Fibroblast of villous mesenchyme (primary cell): ENCODE data around the gene BEGAIN. TPM values are rescaled to one million over a fixed set of nuclear protein-coding genes. Genes with fewer than 3 reads are reported as not detected.

ENCODE experiments used
- DNase-seq: peaks from one replicate; pipeline ENCODE4 v3.0.0-alpha.2; 2010; ENCODE audit warnings: low read depth
- H3K4me3 ChIP-seq: 2 replicates; pipeline ENCODE4 v1.5.1; 2011; ENCODE audit warnings: low read depth, mild to moderate bottlenecking, low read length
- total RNA-seq: library from RNA; depleted of rRNA; stranded (reverse); fragments of >200 nt; gene quantifications from 2 replicates; pipeline ENCODE4 v1.2.3, GENCODE V29; 2012
- TF ChIP-seq, protein P1 (sequence below): IDR thresholded peaks from 2 replicates; pipeline ENCODE4 v1.5.1; 2012; ENCODE audit warnings: low read depth, mild to moderate bottlenecking, low read length; ENCODE audit not compliant: insufficient read depth

BEGAIN gene
- total RNA-seq, 1 donor = not detected

- no peak overlapping the region for H3K4me3 ChIP-seq
- no peak for DNase-seq
- TF ChIP-seq, protein P1, sequence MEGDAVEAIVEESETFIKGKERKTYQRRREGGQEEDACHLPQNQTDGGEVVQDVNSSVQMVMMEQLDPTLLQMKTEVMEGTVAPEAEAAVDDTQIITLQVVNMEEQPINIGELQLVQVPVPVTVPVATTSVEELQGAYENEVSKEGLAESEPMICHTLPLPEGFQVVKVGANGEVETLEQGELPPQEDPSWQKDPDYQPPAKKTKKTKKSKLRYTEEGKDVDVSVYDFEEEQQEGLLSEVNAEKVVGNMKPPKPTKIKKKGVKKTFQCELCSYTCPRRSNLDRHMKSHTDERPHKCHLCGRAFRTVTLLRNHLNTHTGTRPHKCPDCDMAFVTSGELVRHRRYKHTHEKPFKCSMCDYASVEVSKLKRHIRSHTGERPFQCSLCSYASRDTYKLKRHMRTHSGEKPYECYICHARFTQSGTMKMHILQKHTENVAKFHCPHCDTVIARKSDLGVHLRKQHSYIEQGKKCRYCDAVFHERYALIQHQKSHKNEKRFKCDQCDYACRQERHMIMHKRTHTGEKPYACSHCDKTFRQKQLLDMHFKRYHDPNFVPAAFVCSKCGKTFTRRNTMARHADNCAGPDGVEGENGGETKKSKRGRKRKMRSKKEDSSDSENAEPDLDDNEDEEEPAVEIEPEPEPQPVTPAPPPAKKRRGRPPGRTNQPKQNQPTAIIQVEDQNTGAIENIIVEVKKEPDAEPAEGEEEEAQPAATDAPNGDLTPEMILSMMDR = no peak
Measured at GRCh38 chr14:100571837-100572236, 15.4 kb downstream of the BEGAIN start.

DNA sequence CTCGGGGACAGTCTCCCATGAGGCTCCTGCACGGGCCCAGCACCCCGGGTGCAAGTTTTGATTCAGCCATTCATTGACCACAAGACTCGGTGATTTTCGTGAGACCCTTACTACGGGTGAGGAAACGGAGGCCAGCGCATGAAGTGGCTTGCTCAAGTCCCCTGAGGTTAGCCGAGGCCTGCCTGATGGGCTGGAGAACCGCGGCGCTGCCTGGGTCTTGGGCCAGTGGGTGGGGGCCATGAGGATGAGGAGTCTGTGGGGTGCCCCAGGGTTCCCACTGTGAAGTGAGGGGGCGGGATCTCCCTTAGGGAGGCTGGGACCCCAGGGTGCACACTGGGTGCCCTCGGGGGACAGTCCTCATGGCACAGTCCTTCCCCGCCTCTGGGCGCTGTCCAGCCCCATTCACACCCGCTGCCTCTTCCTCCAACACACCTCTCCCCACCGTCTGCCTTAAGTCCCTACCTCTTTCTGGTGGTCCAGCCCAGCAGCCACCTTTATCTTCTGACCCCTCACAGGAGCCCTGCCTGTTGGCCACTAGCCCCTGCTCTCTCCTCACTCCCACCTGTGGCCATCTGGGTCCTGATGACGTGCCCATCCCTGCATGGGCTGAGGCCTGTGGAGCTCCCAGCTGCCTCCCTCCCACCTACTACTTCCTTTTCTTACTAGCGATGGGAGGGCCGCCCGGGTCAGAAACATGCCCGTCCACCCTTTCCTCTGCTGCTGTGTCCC is 16.3 kb downstream of the BEGAIN start:
- DNase-seq = no peak
- TF ChIP-seq, protein P1 = no peak
- no peak overlapping the region for H3K4me3 ChIP-seq

DNA sequence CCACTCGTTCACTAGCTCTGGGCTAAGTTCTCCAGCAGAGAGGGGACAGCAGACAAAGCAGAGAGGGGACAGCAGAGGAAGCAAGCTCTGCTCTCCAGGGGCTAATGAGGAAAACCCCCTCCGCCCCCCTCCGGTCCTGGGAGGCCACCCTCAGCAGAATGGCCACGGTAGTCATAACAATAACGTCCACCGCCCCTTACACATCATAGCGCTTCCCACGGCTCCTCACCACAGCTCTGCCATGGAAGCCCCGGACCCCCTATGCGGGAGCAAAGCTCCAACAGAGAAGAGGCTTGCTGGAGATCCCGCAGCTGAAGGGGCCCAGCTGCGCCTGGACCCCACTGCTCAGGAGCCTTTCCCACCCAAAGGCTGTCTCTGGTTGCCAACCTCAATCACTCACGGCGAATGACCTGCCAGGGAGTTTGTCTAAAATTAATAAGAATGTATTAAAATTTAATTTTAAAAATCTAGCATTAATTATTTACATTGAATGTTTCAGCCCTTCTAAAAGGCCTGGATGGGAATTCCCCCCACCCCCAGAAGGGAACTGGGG is 17.4 kb downstream of the BEGAIN start:
- TF ChIP-seq, protein P1 = no peak
- H3K4me3 ChIP-seq = no peak overlapping the region
- no peak for DNase-seq

- H3K4me3 ChIP-seq = no peak overlapping the region
- TF ChIP-seq, protein P1 = no peak
- DNase-seq = no peak
Measured at GRCh38 chr14:100568998-100569733, 18.1 kb downstream of the BEGAIN start.

- no peak for DNase-seq
- TF ChIP-seq, protein P1 = no peak
- H3K4me3 ChIP-seq = no peak overlapping the region
Measured at GRCh38 chr14:100568164-100568997, 18.8 kb downstream of the BEGAIN start.

GRCh38 chr14:100567877-100568163 is 19.4 kb downstream of the BEGAIN start:
- no peak for DNase-seq
- TF ChIP-seq, protein P1 = no peak
- H3K4me3 ChIP-seq = no peak overlapping the region
